Measurements from ENCODE around the gene PNLIPRP2. TPM values are rescaled to one million over a fixed set of nuclear protein-coding genes. Genes with fewer than 3 reads are reported as not detected.

The PNLIPRP2 gene
- total RNA-seq, 1 donor from 2014 or later = not detected

GRCh38 chr10:116614796-116615195 lies 6.0 kb upstream of the PNLIPRP2 start:
- Mint-ChIP-seq H3K4me3 (ENCODE audit: low read depth) (no peak overlapping the region), H3K9me3 (ENCODE audit: low read depth) (no peaks in the 10 kb centered on the region), H3K27me3 (peaks cover 9% of the 10 kb centered on the region), H3K36me3 (ENCODE audit: insufficient read depth) (no peaks in the 10 kb centered on the region), H3K4me1 (ENCODE audit: low read depth) (no peaks in the 10 kb centered on the region), H3K27ac (no peak overlapping the region)
- TF ChIP-seq, protein P1, sequence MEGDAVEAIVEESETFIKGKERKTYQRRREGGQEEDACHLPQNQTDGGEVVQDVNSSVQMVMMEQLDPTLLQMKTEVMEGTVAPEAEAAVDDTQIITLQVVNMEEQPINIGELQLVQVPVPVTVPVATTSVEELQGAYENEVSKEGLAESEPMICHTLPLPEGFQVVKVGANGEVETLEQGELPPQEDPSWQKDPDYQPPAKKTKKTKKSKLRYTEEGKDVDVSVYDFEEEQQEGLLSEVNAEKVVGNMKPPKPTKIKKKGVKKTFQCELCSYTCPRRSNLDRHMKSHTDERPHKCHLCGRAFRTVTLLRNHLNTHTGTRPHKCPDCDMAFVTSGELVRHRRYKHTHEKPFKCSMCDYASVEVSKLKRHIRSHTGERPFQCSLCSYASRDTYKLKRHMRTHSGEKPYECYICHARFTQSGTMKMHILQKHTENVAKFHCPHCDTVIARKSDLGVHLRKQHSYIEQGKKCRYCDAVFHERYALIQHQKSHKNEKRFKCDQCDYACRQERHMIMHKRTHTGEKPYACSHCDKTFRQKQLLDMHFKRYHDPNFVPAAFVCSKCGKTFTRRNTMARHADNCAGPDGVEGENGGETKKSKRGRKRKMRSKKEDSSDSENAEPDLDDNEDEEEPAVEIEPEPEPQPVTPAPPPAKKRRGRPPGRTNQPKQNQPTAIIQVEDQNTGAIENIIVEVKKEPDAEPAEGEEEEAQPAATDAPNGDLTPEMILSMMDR (IDR thresholded peaks at IDR 0.05; ENCODE audit: unreplicated experiment) = no peak
- DNase-seq (ENCODE audit: low spot score, unreplicated experiment) = no peak

GRCh38 chr10:116615199-116615776 lies 5.5 kb upstream of the PNLIPRP2 start:
- Mint-ChIP-seq H3K27ac (no peak overlapping the region), H3K9me3 (ENCODE audit: low read depth) (no peaks in the 10 kb centered on the region), H3K4me1 (ENCODE audit: low read depth) (no peaks in the 10 kb centered on the region), H3K27me3 (peaks cover 9% of the 10 kb centered on the region), H3K4me3 (ENCODE audit: low read depth) (no peak overlapping the region), H3K36me3 (ENCODE audit: insufficient read depth) (no peaks in the 10 kb centered on the region)
- DNase-seq (ENCODE audit: low spot score, unreplicated experiment) = no peak
- TF ChIP-seq, protein P1 (IDR thresholded peaks at IDR 0.05; ENCODE audit: unreplicated experiment) = no peak

GRCh38 chr10:116621476-116621875 lies 723 bp downstream of the PNLIPRP2 start:
- Mint-ChIP-seq H3K4me1 (ENCODE audit: low read depth) (peaks cover 3% of the 10 kb centered on the region), H3K27me3 (peaks cover 31% of the 10 kb centered on the region), H3K36me3 (ENCODE audit: insufficient read depth) (no peaks in the 10 kb centered on the region), H3K27ac (no peak overlapping the region), H3K4me3 (ENCODE audit: low read depth) (no peak overlapping the region), H3K9me3 (ENCODE audit: low read depth) (no peaks in the 10 kb centered on the region)
- no peak for DNase-seq (ENCODE audit: low spot score, unreplicated experiment)
- TF ChIP-seq, protein P1 (IDR thresholded peaks at IDR 0.05; ENCODE audit: unreplicated experiment) = no peak

- no peak overlapping the region for H3K27ac Mint-ChIP-seq
- H3K36me3 Mint-ChIP-seq (ENCODE audit: insufficient read depth) = no peaks in the 10 kb centered on the region
- peaks cover 3% of the 10 kb centered on the region for H3K4me1 Mint-ChIP-seq (ENCODE audit: low read depth)
- peaks cover 34% of the 10 kb centered on the region for H3K27me3 Mint-ChIP-seq
- no peaks in the 10 kb centered on the region for H3K9me3 Mint-ChIP-seq (ENCODE audit: low read depth)
- no peak overlapping the region for H3K4me3 Mint-ChIP-seq (ENCODE audit: low read depth)
- DNase-seq (ENCODE audit: low spot score, unreplicated experiment) = no peak
- TF ChIP-seq, protein P1 (IDR thresholded peaks at IDR 0.05; ENCODE audit: unreplicated experiment) = no peak
Observed at GRCh38 chr10:116621934-116622655, 1.3 kb downstream of the PNLIPRP2 start.

GRCh38 chr10:116625845-116626244 lies 5.1 kb downstream of the PNLIPRP2 start:
- peaks cover 41% of the 10 kb centered on the region for H3K27me3 Mint-ChIP-seq

More at GRCh38 chr10:116625845-116626244, 5.1 kb downstream of the PNLIPRP2 start:
- no peak overlapping the region for H3K27ac Mint-ChIP-seq
- H3K36me3 Mint-ChIP-seq (ENCODE audit: insufficient read depth) = no peaks in the 10 kb centered on the region
- DNase-seq (ENCODE audit: low spot score, unreplicated experiment) = no peak
- H3K9me3 Mint-ChIP-seq (ENCODE audit: low read depth) = no peaks in the 10 kb centered on the region
- no peak overlapping the region for H3K4me3 Mint-ChIP-seq (ENCODE audit: low read depth)
- TF ChIP-seq, protein P1 (IDR thresholded peaks at IDR 0.05; ENCODE audit: unreplicated experiment) = no peak
- H3K4me1 Mint-ChIP-seq (ENCODE audit: low read depth) = no peaks in the 10 kb centered on the region
